K562 (cell line): ENCODE measurements around the gene SEZ6L. TPM values are rescaled to one million over a fixed set of nuclear protein-coding genes. Genes with fewer than 3 reads are reported as not detected.

Source experiments
- KAT7 ChIP-seq: sonication (generic); formaldehyde crosslinking; IDR thresholded peaks from 2 replicates; pipeline ENCODE4 v1.8.0; 2022; ENCODE audit warnings: missing genetic modification reagents, mild to moderate bottlenecking, borderline replicate concordance
- SREBF2 ChIP-seq: sonication (generic); formaldehyde crosslinking; IDR thresholded peaks from 2 replicates; pipeline ENCODE4 v1.4.0; 2020; ENCODE audit warnings: mild to moderate bottlenecking, missing genetic modification reagents
- ZNF280A ChIP-seq: fragments of 450-650 bp; IDR thresholded peaks from 2 replicates; pipeline ENCODE4 v1.6.1; 2018; ENCODE audit warnings: mild to moderate bottlenecking, low read depth; ENCODE audit not compliant: partially characterized antibody
- ZNF318 ChIP-seq, 2 experiments: fragments of 450-650 bp; IDR thresholded peaks; 2 replicates each; pipeline ENCODE4 v1.6.1; 2016; ENCODE audit warnings: mild to moderate bottlenecking in 2 of 2, borderline replicate concordance in 1 of 2, low read depth in 1 of 2, moderate library complexity in 1 of 2
- ZNF407 ChIP-seq: fragments of 450-650 bp; IDR thresholded peaks from 2 replicates; pipeline ENCODE4 v1.6.1; 2016; ENCODE audit warnings: low read depth
- polyA plus RNA-seq, 8 experiments: library from polyadenylated mRNA; depleted of rRNA in 4 of 8; stranded (reverse) in 5 of 8; unstranded in 3 of 8; fragments of >200 nt; fragmentation: Nextera tagmentation in 2 of 8; fragmentation: Illumina TruSeq in 1 of 8; extraction: Ambion mirVana in 2 of 8; extraction: Trizol in 1 of 8; gene quantifications; 2 replicates each; pipeline versions ENCODE4 v1.2.1 to v1.2.3, GENCODE V29; 2011 to 2014; ENCODE audit warnings: inconsistent platforms in 1 of 8, missing spikeins in 1 of 8
- total RNA-seq, 7 experiments: library from RNA; depleted of rRNA in 6 of 7; stranded (reverse); fragments of >200 nt in 6 of 7; fragmentation: Illumina TruSeq in 2 of 7; extraction: Trizol in 2 of 7; gene quantifications; 2 replicates each; pipeline versions ENCODE4 v1.2.1 to v1.2.3, GENCODE V29; 2011 to 2021; ENCODE audit warnings: low replicate concordance in 1 of 7

The SEZ6L gene
- total and polyA plus RNA-seq, 9 of the 15 experiments (the other 6 are each of a cell fraction or from before 2014, with no cell fraction given): not detected

- no peak for TF ChIP-seq ZNF407
- TF ChIP-seq ZNF318 (IDR thresholded peaks at IDR 0.05; ENCODE audit: borderline replicate concordance in 1 of 2, low read depth in 1 of 2): no peak
- TF ChIP-seq ZNF280A: no peak
- TF ChIP-seq KAT7 (CRISPR knock-in tag): no peak
- TF ChIP-seq SREBF2 (CRISPR knock-in tag): no peak
Observed at GRCh38 chr22:26416256-26416655, 247.0 kb downstream of the SEZ6L start (continued).
